Activated CD4-positive, alpha-beta T cell treated with anti-CD3 and anti-CD28 coated beads, Interleukin-2, amount 10 ng/mL, durations not matched to agents 7 days and 5 days (primary cell): ENCODE data around the gene NUP93. TPM values are rescaled to one million over a fixed set of nuclear protein-coding genes. Genes with fewer than 3 reads are reported as not detected.

ENCODE experiments used
- CTCF ChIA-PET: fragments of 350-600 bp; sonication (Branson Sonifier 250); formaldehyde crosslinking; loops from one replicate; lab custom pipeline; 2021; ENCODE audit warnings: antibody characterized with exemption; lab: Charles Lee
- POLR2A ChIA-PET: fragments of 350-600 bp; sonication (Branson Sonifier 250); formaldehyde crosslinking; loops from one replicate; lab custom pipeline; 2021; ENCODE audit warnings: antibody characterized with exemption; lab: Charles Lee
- DNase-seq: peaks from one replicate; pipeline ENCODE4 v3.0.0-alpha.2; 2020
- H3K27ac Mint-ChIP-seq: one replicate; pipeline ENCODE4 v1.8.0; 2021; ENCODE audit warnings: mild to moderate bottlenecking, moderate library complexity, mixed read lengths
- H3K27me3 Mint-ChIP-seq: one replicate; pipeline ENCODE4 v1.8.0; 2021; ENCODE audit warnings: mixed read lengths
- H3K36me3 Mint-ChIP-seq: one replicate; pipeline ENCODE4 v1.8.0; 2021; ENCODE audit warnings: low read depth, mixed read lengths
- H3K4me1 Mint-ChIP-seq: one replicate; pipeline ENCODE4 v1.8.0; 2021; ENCODE audit warnings: mixed read lengths
- H3K4me3 Mint-ChIP-seq: one replicate; pipeline ENCODE4 v1.8.0; 2021; ENCODE audit warnings: mild to moderate bottlenecking, moderate library complexity, mixed read lengths
- H3K9me3 Mint-ChIP-seq: one replicate; pipeline ENCODE4 v1.8.0; 2021; ENCODE audit warnings: mixed read lengths
- microRNA-seq: library from miRNA; unstranded; fragments of <30 nt; microRNA quantifications from one replicate; pipeline ENCODE4 v1.2.0, GENCODE V29; 2021; ENCODE audit warnings: borderline microRNAs expressed, borderline replicate concordance
- total RNA-seq, 2 experiments: library from RNA; stranded (reverse); gene quantifications; one replicate each; pipeline ENCODE4 v1.2.3, GENCODE V29; 2021

The NUP93 gene
- total RNA-seq, 2 experiments from 2014 or later: 85.0 to 85.9 TPM

- Mint-ChIP-seq H3K27me3 (no peaks in the 10 kb centered on the region), H3K4me3 (no peak overlapping the region), H3K36me3 (no peaks in the 10 kb centered on the region), H3K4me1 (no peaks in the 10 kb centered on the region), H3K27ac (no peak overlapping the region), H3K9me3 (no peaks in the 10 kb centered on the region)
- ChIA-PET POLR2A (no interaction called here), CTCF (interaction anchor here (0.7 to 1.5 kb wide), 4 partner anchors 8 to 42 kb away, joined by 3 read pairs; no protein-coding TSS in a partner anchor)
- DNase-seq: no peak
These were observed 159.3 kb downstream of the NUP93 start for GRCh38 chr16:56889206-56889605.

GRCh38 chr16:56891685-56892084 is 161.8 kb downstream of the NUP93 start:
- Mint-ChIP-seq H3K4me1 (no peaks in the 10 kb centered on the region), H3K9me3 (no peaks in the 10 kb centered on the region), H3K36me3 (no peaks in the 10 kb centered on the region), H3K27ac (no peak overlapping the region), H3K4me3 (no peak overlapping the region), H3K27me3 (no peaks in the 10 kb centered on the region)
- CTCF ChIA-PET: interaction anchor here (0.9 to 1.1 kb wide), 2 partner anchors 21 to 25 kb away, joined by 3 read pairs; no protein-coding TSS in a partner anchor
- no peak for DNase-seq
- POLR2A ChIA-PET: interaction anchor here (0.6 kb wide), 1 partner anchor 40 kb away, joined by 3 read pairs; the partner anchor contains the start of gene HERPUD1

GRCh38 chr16:56892705-56893104 is 162.8 kb downstream of the NUP93 start:
- no peaks in the 10 kb centered on the region for H3K36me3 Mint-ChIP-seq
- CTCF ChIA-PET: interaction anchor here (1.1 to 1.6 kb wide), 3 partner anchors 10 to 59 kb away, joined by 3 to 10 read pairs (median 3); no protein-coding TSS in a partner anchor
- H3K27me3 Mint-ChIP-seq: no peaks in the 10 kb centered on the region
- POLR2A ChIA-PET: interaction anchor here (0.7 kb wide), 1 partner anchor 220 kb away, joined by 4 read pairs; no protein-coding TSS in a partner anchor
- no peak for DNase-seq
- no peak overlapping the region for H3K27ac Mint-ChIP-seq
- H3K4me3 Mint-ChIP-seq: no peak overlapping the region
- no peaks in the 10 kb centered on the region for H3K4me1 Mint-ChIP-seq
- no peaks in the 10 kb centered on the region for H3K9me3 Mint-ChIP-seq

- Mint-ChIP-seq H3K27me3 (no peaks in the 10 kb centered on the region), H3K9me3 (no peaks in the 10 kb centered on the region), H3K36me3 (no peaks in the 10 kb centered on the region), H3K27ac (no peak overlapping the region), H3K4me3 (no peak overlapping the region), H3K4me1 (peaks cover 11% of the 10 kb centered on the region)
- ChIA-PET CTCF (interaction anchor here (1.3 to 1.6 kb wide), 2 partner anchors 12 to 28 kb away, joined by 3 to 10 read pairs; no protein-coding TSS in a partner anchor), POLR2A (no interaction called here)
- DNase-seq: no peak
These were observed 164.5 kb downstream of the NUP93 start for GRCh38 chr16:56894331-56894917.

GRCh38 chr16:56895813-56896212 is 165.9 kb downstream of the NUP93 start:
- Mint-ChIP-seq H3K4me3 (no peak overlapping the region), H3K27me3 (peaks cover 4% of the 10 kb centered on the region), H3K4me1 (peaks cover 15% of the 10 kb centered on the region), H3K9me3 (no peaks in the 10 kb centered on the region), H3K36me3 (no peaks in the 10 kb centered on the region), H3K27ac (no peak overlapping the region)
- no peak for DNase-seq
- ChIA-PET CTCF (interaction anchor here (0.7 kb wide), 1 partner anchor 32 kb away, joined by 5 read pairs; no protein-coding TSS in a partner anchor), POLR2A (no interaction called here)

- Mint-ChIP-seq H3K9me3 (no peaks in the 10 kb centered on the region), H3K27ac (no peak overlapping the region), H3K27me3 (peaks cover 8% of the 10 kb centered on the region), H3K36me3 (no peaks in the 10 kb centered on the region), H3K4me3 (no peak overlapping the region), H3K4me1 (peaks cover 15% of the 10 kb centered on the region)
- ChIA-PET POLR2A (no interaction called here), CTCF (interaction anchor here (0.6 kb wide), 1 partner anchor 543 kb away, joined by 3 read pairs; no protein-coding TSS in a partner anchor)
- DNase-seq: no peak
These were observed 166.3 kb downstream of the NUP93 start for GRCh38 chr16:56896244-56896643.

GRCh38 chr16:56897026-56897799 is 167.3 kb downstream of the NUP93 start:
- POLR2A ChIA-PET: no interaction called here
- H3K27ac Mint-ChIP-seq: no peak overlapping the region
- H3K27me3 Mint-ChIP-seq: peaks cover 13% of the 10 kb centered on the region

GRCh38 chr16:56898847-56899246 is 168.9 kb downstream of the NUP93 start:
- peaks cover 15% of the 10 kb centered on the region for H3K4me1 Mint-ChIP-seq
- no peak overlapping the region for H3K27ac Mint-ChIP-seq
- no peaks in the 10 kb centered on the region for H3K36me3 Mint-ChIP-seq
- H3K9me3 Mint-ChIP-seq: no peaks in the 10 kb centered on the region
- H3K4me3 Mint-ChIP-seq: no peak overlapping the region
- ChIA-PET POLR2A (no interaction called here), CTCF (no interaction called here)
- peak; percentile 15 for DNase-seq
- peaks cover 13% of the 10 kb centered on the region for H3K27me3 Mint-ChIP-seq

More at GRCh38 chr16:56897026-56897799, 167.3 kb downstream of the NUP93 start:
- H3K4me1 Mint-ChIP-seq: peaks cover 15% of the 10 kb centered on the region
- H3K4me3 Mint-ChIP-seq: no peak overlapping the region
- H3K9me3 Mint-ChIP-seq: no peaks in the 10 kb centered on the region
- CTCF ChIA-PET: interaction anchor here (0.6 to 1.2 kb wide), 2 partner anchors 16 to 542 kb away, joined by 3 read pairs; no protein-coding TSS in a partner anchor
- H3K36me3 Mint-ChIP-seq: no peaks in the 10 kb centered on the region
- no peak for DNase-seq

Small RNA genes within 50 kb of the gene (microRNA-seq; reads per million reads assigned to microRNA genes)
- gene MIR138-2: 1.3 reads per million

Other genes starting within 250 kb of the NUP93 start
- 10 to 100 TPM; 16.7 to 21.5 TPM for gene BBS2, start 210.1 kb upstream of the NUP93 start, total RNA-seq
- not detected for gene MT4, start 165.1 kb upstream of the NUP93 start, total RNA-seq
- gene MT3, start 140.6 kb upstream of the NUP93 start, total RNA-seq: 1 to 10 TPM; 3.0 to 3.8 TPM
- 100 to 1,000 TPM; 146 to 268 TPM for gene MT2A, start 121.5 kb upstream of the NUP93 start, total RNA-seq
- gene MT1E, start 104.3 kb upstream of the NUP93 start, total RNA-seq: 100 to 1,000 TPM; 100 to 154 TPM
- not detected for gene MT1M, start 97.5 kb upstream of the NUP93 start, total RNA-seq
- gene MT1A, start 91.5 kb upstream of the NUP93 start, total RNA-seq: not detected
- gene MT1B, start 78.2 kb upstream of the NUP93 start, total RNA-seq: not detected
- 10 to 100 TPM; 19.6 to 24.3 TPM for gene MT1F, start 72.2 kb upstream of the NUP93 start, total RNA-seq
- 10 to 100 TPM in 1 of 2 experiments, 1 to 10 TPM in 1; 8.0 to 10.2 TPM for gene MT1G, start 62.1 kb upstream of the NUP93 start, total RNA-seq
- under 1 TPM; 0.62 TPM for gene MT1H, start 60.3 kb upstream of the NUP93 start, total RNA-seq
- gene MT1X, start 47.7 kb upstream of the NUP93 start, total RNA-seq: 10 to 100 TPM; 57.6 to 59.1 TPM
- gene SLC12A3, start 135.1 kb downstream of the NUP93 start, total RNA-seq: not detected
- gene HERPUD1, start 202.0 kb downstream of the NUP93 start, total RNA-seq: 100 to 1,000 TPM in 1 of 2 experiments, 10 to 100 TPM in 1; 81.3 to 113 TPM
- gene CETP, start 231.8 kb downstream of the NUP93 start, total RNA-seq: not detected